Nephron (organoid): ENCODE data around the gene CDC5L.
"Not testable (repeated sequence)": the region's sequence is repeated elsewhere in the genome, so short reads cannot be mapped to it uniquely, and the experiment has no call there.

Source experiments
- H3K27ac Mint-ChIP-seq, 3 experiments: 2 replicates each; pipeline ENCODE4 v1.8.0; 2020; ENCODE audit warnings: mixed read lengths in 3 of 3, mild to moderate bottlenecking in 2 of 3, moderate library complexity in 1 of 3
- H3K27me3 Mint-ChIP-seq: 2 replicates; pipeline ENCODE4 v1.8.0; 2021; ENCODE audit warnings: low read depth, mild to moderate bottlenecking, moderate library complexity, mixed read lengths
- H3K36me3 Mint-ChIP-seq: 2 replicates; pipeline ENCODE4 v1.8.0; 2020; ENCODE audit warnings: low read depth, mixed read lengths
- H3K4me1 Mint-ChIP-seq: 2 replicates; pipeline ENCODE4 v1.8.0; 2020; ENCODE audit warnings: mixed read lengths
- H3K4me3 Mint-ChIP-seq, 3 experiments: 2 replicates each; pipeline ENCODE4 v1.8.0; 2020; ENCODE audit warnings: mild to moderate bottlenecking in 3 of 3, mixed read lengths in 3 of 3, moderate library complexity in 2 of 3
- H3K9me3 Mint-ChIP-seq: 2 replicates; pipeline ENCODE4 v1.8.0; 2020; ENCODE audit warnings: mixed read lengths
- TF ChIP-seq, protein P1 (sequence below), 3 experiments: fragments of 200-600 bp; sonication (generic); IDR thresholded peaks; one replicate each; pipeline ENCODE4 v1.5.0; 2021; ENCODE audit warnings: antibody characterized with exemption in 3 of 3; ENCODE audit not compliant: unreplicated experiment in 3 of 3

CDC5L gene

DNA sequence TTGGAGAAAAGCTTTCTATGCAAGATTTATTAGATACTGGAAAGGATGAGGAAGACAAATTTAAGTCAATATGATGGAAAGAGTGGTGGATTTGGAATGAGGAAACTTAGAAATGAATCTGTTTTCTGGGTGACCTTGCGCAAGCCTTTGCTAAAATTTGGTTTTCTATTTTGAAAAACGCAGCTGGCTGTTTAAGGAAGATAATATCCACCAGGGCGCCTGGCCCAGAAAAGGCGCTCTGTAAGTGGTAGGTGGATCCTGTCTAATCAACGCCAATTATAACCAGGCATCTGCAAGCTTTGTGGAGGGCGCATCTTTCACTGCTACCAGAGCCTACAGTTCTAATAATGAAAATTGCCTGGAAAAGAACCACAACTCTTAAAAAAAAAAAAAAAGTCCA, 45.5 kb upstream of the CDC5L start:
- TF ChIP-seq, protein P1, sequence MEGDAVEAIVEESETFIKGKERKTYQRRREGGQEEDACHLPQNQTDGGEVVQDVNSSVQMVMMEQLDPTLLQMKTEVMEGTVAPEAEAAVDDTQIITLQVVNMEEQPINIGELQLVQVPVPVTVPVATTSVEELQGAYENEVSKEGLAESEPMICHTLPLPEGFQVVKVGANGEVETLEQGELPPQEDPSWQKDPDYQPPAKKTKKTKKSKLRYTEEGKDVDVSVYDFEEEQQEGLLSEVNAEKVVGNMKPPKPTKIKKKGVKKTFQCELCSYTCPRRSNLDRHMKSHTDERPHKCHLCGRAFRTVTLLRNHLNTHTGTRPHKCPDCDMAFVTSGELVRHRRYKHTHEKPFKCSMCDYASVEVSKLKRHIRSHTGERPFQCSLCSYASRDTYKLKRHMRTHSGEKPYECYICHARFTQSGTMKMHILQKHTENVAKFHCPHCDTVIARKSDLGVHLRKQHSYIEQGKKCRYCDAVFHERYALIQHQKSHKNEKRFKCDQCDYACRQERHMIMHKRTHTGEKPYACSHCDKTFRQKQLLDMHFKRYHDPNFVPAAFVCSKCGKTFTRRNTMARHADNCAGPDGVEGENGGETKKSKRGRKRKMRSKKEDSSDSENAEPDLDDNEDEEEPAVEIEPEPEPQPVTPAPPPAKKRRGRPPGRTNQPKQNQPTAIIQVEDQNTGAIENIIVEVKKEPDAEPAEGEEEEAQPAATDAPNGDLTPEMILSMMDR (IDR thresholded peaks at IDR 0.05; ENCODE audit: unreplicated experiment in 3 of 3), result no peak
- H3K9me3 Mint-ChIP-seq, result no peaks in the 10 kb centered on the region
- H3K36me3 Mint-ChIP-seq, result no peaks in the 10 kb centered on the region
- H3K4me3 Mint-ChIP-seq, result no peak overlapping the region
- peaks cover 6% of the 10 kb centered on the region for H3K4me1 Mint-ChIP-seq
- H3K27me3 Mint-ChIP-seq, result peaks cover 22% of the 10 kb centered on the region
- no peak overlapping the region for H3K27ac Mint-ChIP-seq

DNA sequence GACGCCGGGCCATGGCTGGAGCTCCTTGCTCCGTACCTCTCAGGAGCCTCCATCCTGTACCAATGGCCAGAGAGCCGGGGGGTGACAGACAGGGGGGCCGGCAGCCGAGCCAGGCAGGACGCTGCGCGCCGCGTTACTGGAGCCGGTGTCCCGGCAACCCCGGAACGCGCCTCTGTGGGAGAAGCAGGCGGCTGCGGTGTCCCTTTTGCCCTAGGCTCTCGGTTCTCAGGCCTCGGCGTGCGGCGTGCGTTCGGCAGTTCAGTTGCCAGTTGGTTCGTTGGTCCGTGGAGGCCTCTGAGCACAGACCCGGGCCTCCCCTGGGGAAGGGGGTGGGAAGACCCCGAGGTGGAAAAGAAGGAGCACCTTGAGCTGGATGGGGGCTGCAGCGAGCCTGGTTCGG, 45.0 kb upstream of the CDC5L start, which contains the start of gene SPATS1:
Gene SPATS1 (plus strand): TSS at position 162 of the 400 bp plus-strand sequence. CDS start 446 bp downstream, outside the sequence.
- no peaks in the 10 kb centered on the region for H3K36me3 Mint-ChIP-seq
- H3K9me3 Mint-ChIP-seq, result no peaks in the 10 kb centered on the region
- TF ChIP-seq, protein P1 (IDR thresholded peaks at IDR 0.05; ENCODE audit: unreplicated experiment in 3 of 3), result no peak
- H3K27me3 Mint-ChIP-seq, result peaks cover 22% of the 10 kb centered on the region
- no peak within 1 kb of the TSS for H3K27ac Mint-ChIP-seq
- H3K4me3 Mint-ChIP-seq, result no peak within 1 kb of the TSS
- H3K4me1 Mint-ChIP-seq, result peaks cover 6% of the 10 kb centered on the region

DNA sequence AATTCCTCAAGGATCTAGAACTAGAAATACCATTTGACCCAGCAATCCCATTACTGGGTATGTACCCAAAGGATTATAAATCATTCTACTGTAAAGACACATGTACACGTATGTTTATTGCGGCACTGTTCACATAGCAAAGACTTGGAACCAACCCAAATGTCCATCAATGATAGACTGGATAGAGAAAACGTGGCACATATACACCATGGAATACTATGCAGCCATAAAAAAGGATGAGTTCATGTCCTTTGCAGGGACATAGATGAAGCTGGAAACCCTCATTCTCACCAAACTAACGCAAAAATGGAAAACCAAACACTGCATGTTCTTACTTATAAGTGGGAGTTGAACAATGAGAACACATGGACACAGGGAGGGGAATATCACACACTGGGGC, 40.7 kb upstream of the CDC5L start:
- H3K9me3 Mint-ChIP-seq, H3K4me1 Mint-ChIP-seq, H3K4me3 Mint-ChIP-seq, H3K27ac Mint-ChIP-seq, H3K36me3 Mint-ChIP-seq: not testable (repeated sequence)
- peaks cover 20% of the 10 kb centered on the region for H3K27me3 Mint-ChIP-seq

DNA sequence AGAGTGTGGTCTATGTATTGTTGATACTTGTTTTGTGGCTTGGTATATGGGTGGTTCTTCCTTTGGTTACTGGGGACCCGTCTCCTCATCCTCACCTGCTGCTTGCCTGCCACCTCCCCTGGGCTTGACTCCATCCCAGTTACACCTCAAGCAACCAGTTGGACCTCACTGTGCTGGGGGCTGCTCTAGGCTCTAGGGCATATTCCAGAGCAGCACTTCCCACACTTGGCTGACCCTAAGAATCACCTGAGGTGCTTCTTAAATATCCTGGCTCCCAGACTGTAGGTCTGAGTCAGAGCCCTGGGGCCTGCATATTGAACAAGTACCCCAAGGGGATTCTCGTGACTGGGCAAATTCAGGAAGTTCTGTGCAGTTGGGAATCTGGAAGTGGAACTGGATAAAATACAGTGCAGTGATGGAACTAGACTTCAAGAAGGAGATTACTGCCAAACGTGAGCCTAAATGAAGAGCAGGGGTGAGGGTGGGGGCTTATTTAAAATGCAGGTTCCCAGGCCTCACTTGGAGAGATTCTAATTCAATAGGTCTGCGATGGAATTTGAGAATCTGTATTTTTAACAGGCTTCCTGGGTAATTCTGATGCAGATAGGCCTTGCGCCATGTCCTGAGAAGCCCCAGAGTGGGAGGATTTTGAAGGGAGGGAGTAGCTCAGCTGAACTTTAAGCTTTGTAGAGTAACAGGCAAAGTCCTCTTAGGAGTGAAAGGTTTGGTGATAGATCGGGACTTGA, 37.4 kb upstream of the CDC5L start:
- Mint-ChIP-seq H3K27me3 (peaks cover 8% of the 10 kb centered on the region), H3K4me3 (no peak overlapping the region), H3K4me1 (no peaks in the 10 kb centered on the region), H3K36me3 (no peaks in the 10 kb centered on the region), H3K9me3 (no peaks in the 10 kb centered on the region), H3K27ac (no peak overlapping the region)
- TF ChIP-seq, protein P1 (IDR thresholded peaks at IDR 0.05; ENCODE audit: unreplicated experiment in 3 of 3), result no peak

DNA sequence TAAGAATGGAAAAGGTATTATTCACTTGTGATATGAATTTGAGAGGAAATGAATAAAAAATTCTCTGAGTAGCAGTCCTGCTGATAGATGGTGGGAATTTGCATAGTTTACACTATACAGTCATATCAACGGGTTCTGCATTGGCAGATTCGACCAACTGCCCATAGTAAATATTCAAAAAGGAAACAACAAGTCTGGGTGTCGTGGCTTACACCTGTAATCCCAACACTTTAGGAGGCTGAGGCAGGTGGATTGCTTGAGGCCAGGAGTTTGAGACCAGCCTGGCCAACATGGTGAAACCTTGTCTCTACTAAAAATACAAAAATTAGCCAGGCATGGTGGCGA, 36.9 kb upstream of the CDC5L start:
- not testable (repeated sequence) for H3K9me3 Mint-ChIP-seq, H3K4me3 Mint-ChIP-seq, H3K36me3 Mint-ChIP-seq, H3K4me1 Mint-ChIP-seq, H3K27ac Mint-ChIP-seq, H3K27me3 Mint-ChIP-seq

DNA sequence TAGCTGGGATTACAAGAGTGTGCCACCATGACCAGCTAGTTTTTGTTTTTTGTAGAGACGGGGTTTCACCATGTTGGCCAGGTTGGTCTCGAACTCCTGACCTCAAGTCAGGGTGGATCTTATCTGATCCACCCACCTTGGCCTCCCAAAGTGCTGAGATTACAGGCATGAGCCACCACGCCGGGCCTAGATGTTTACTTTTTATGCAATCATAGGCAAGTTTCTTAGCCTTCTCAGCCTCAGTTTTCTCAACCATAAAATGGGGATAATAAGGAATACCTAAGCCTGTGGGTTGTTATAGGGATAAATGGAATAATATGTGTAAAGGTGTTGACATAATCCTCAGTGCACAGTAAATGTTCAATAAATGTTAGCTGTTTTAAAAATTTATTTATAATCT, 35.2 kb upstream of the CDC5L start:
- Mint-ChIP-seq H3K27ac (no peak overlapping the region), H3K4me3 (no peak overlapping the region), H3K27me3 (peaks cover 12% of the 10 kb centered on the region), H3K4me1 (no peaks in the 10 kb centered on the region), H3K9me3 (peaks cover 3% of the 10 kb centered on the region), H3K36me3 (no peaks in the 10 kb centered on the region)
- TF ChIP-seq, protein P1 (IDR thresholded peaks at IDR 0.05; ENCODE audit: unreplicated experiment in 3 of 3), result no peak

DNA sequence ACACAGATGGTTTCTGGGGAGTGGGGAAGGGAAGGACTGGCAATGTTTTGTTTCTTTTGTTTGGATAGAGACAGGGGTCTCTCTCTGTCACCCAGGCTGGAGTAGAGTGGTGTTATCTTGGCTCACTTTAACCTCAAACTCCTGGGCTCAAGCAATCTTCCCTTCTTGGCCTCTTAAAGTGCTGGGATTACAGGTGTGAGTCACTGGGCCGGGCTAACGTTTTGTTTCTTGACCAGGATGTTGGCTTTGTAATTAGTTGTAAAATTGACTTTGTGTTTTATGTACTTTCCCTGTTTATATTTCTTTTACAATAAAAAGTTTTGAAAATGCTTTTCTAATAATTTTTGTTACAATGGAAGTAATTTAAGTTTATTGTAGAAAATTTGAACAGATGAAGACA, 34.2 kb upstream of the CDC5L start:
- peaks cover 12% of the 10 kb centered on the region for H3K27me3 Mint-ChIP-seq
- no peak overlapping the region for H3K27ac Mint-ChIP-seq
- no peaks in the 10 kb centered on the region for H3K36me3 Mint-ChIP-seq
- H3K4me3 Mint-ChIP-seq, result no peak overlapping the region
- H3K9me3 Mint-ChIP-seq, result peaks cover 3% of the 10 kb centered on the region
- TF ChIP-seq, protein P1 (IDR thresholded peaks at IDR 0.05; ENCODE audit: unreplicated experiment in 3 of 3), result no peak
- no peaks in the 10 kb centered on the region for H3K4me1 Mint-ChIP-seq
